H9 (cell line): ENCODE results near the gene IFT81. TPM values are rescaled to one million over a fixed set of nuclear protein-coding genes. Genes with fewer than 3 reads are reported as not detected.

Experiments
- DNase-seq: peaks from one replicate; pipeline ENCODE4 v3.0.0-alpha.2; 2017
- H2AFZ ChIP-seq: one replicate; pipeline ENCODE4 v1.6.1; 2013; ENCODE audit warnings: mild to moderate bottlenecking, low read length, control low read depth, moderate library complexity
- H2AK5ac ChIP-seq: 2 replicates; pipeline ENCODE4 v1.6.1; 2013; ENCODE audit warnings: low read length, control low read depth, mixed read lengths; ENCODE audit not compliant: insufficient read length
- H2BK120ac ChIP-seq: one replicate; pipeline ENCODE4 v1.6.1; 2013; ENCODE audit warnings: low read depth, mild to moderate bottlenecking, low read length, control low read depth, inconsistent platforms; ENCODE audit not compliant: poor library complexity, severe bottlenecking
- H2BK12ac ChIP-seq: 2 replicates; pipeline ENCODE4 v1.6.1; 2013; ENCODE audit warnings: low read length, control low read depth, mixed read lengths, low read depth; ENCODE audit not compliant: insufficient read length
- H2BK15ac ChIP-seq: 2 replicates; pipeline ENCODE4 v1.6.1; 2013; ENCODE audit warnings: low read depth, low read length, control low read depth
- H2BK20ac ChIP-seq: one replicate; pipeline ENCODE4 v1.6.1; 2013; ENCODE audit warnings: low read depth, mild to moderate bottlenecking, low read length, control low read depth, inconsistent platforms; ENCODE audit not compliant: poor library complexity, severe bottlenecking
- H2BK5ac ChIP-seq: 2 replicates; pipeline ENCODE4 v1.6.1; 2013; ENCODE audit warnings: low read length, control low read depth, mixed read lengths; ENCODE audit not compliant: insufficient read length
- H3K14ac ChIP-seq: 2 replicates; pipeline ENCODE4 v1.6.1; 2013; ENCODE audit warnings: low read length, control low read depth; ENCODE audit not compliant: insufficient read depth
- H3K18ac ChIP-seq: 2 replicates; pipeline ENCODE4 v1.6.1; 2013; ENCODE audit warnings: low read depth, mild to moderate bottlenecking, mixed read lengths, low read length, control low read depth; ENCODE audit not compliant: insufficient read length
- H3K23ac ChIP-seq: 2 replicates; pipeline ENCODE4 v1.6.1; 2013; ENCODE audit warnings: low read length, control low read depth, mixed read lengths, low read depth; ENCODE audit not compliant: insufficient read length
- H3K23me2 ChIP-seq: 2 replicates; pipeline ENCODE4 v1.6.1; 2013; ENCODE audit warnings: low read depth, mild to moderate bottlenecking, mixed read lengths, low read length, control low read depth; ENCODE audit not compliant: insufficient read length, poor library complexity, severe bottlenecking
- H3K27ac ChIP-seq: 2 replicates; pipeline ENCODE4 v1.5.1; 2013; ENCODE audit warnings: low read length, control low read depth, mixed read lengths, low read depth; ENCODE audit not compliant: insufficient read length
- H3K27me3 ChIP-seq: 2 replicates; pipeline ENCODE4 v1.6.1; 2013; ENCODE audit warnings: low read length, control low read depth, inconsistent platforms; ENCODE audit not compliant: insufficient read depth
- H3K4ac ChIP-seq: 2 replicates; pipeline ENCODE4 v1.6.1; 2013; ENCODE audit warnings: low read depth, mild to moderate bottlenecking, control low read depth, inconsistent platforms, low read length, moderate library complexity
- H3K4me1 ChIP-seq: 2 replicates; pipeline ENCODE4 v1.6.1; 2013; ENCODE audit warnings: low read length, control low read depth, inconsistent platforms; ENCODE audit not compliant: insufficient read depth
- H3K4me2 ChIP-seq: 2 replicates; pipeline ENCODE4 v1.6.1; 2013; ENCODE audit warnings: low read length, control low read depth, mixed read lengths; ENCODE audit not compliant: insufficient read length, insufficient read depth
- H3K56ac ChIP-seq: 2 replicates; pipeline ENCODE4 v1.6.1; 2013; ENCODE audit warnings: low read depth, mild to moderate bottlenecking, mixed read lengths, low read length, control low read depth; ENCODE audit not compliant: insufficient read length
- H3K79me1 ChIP-seq: 2 replicates; pipeline ENCODE4 v1.6.1; 2013; ENCODE audit warnings: low read depth, mild to moderate bottlenecking, moderate library complexity, low read length, control low read depth, inconsistent platforms; ENCODE audit not compliant: insufficient read depth, poor library complexity, severe bottlenecking
- H3K79me2 ChIP-seq: 2 replicates; pipeline ENCODE4 v1.6.1; 2013; ENCODE audit warnings: low read length, control low read depth, inconsistent platforms; ENCODE audit not compliant: insufficient read depth
- H3K9ac ChIP-seq: 2 replicates; pipeline ENCODE4 v1.6.1; 2013; ENCODE audit warnings: low read length, control low read depth, mixed read lengths; ENCODE audit not compliant: insufficient read length; ENCODE audit errors: extremely low read depth
- H3K9me3 ChIP-seq: one replicate; pipeline ENCODE4 v1.6.1; 2013; ENCODE audit warnings: low read depth, low read length, inconsistent platforms; ENCODE audit not compliant: control insufficient read depth
- H3T11ph ChIP-seq: one replicate; pipeline ENCODE4 v1.6.1; 2013; ENCODE audit warnings: mild to moderate bottlenecking, low read length, control low read depth, inconsistent platforms
- H4K20me1 ChIP-seq: one replicate; pipeline ENCODE4 v1.6.1; 2013; ENCODE audit not compliant: control insufficient read depth, insufficient read length, insufficient read depth
- H4K5ac ChIP-seq: 2 replicates; pipeline ENCODE4 v1.6.1; 2013; ENCODE audit warnings: low read depth, mild to moderate bottlenecking, mixed read lengths, low read length, control low read depth; ENCODE audit not compliant: insufficient read length
- H4K8ac ChIP-seq: replicated peaks from 2 replicates; pipeline ENCODE4 v1.6.1; 2013; ENCODE audit warnings: low read length, control low read depth, mixed read lengths, low read depth; ENCODE audit not compliant: insufficient read length
- H4K91ac ChIP-seq: 2 replicates; pipeline ENCODE4 v1.6.1; 2013; ENCODE audit warnings: low read depth, mild to moderate bottlenecking, moderate library complexity, mixed read lengths, low read length, control low read depth; ENCODE audit not compliant: insufficient read length
- H3K27ac Mint-ChIP-seq, 3 experiments: 2 replicates in 2 of 3; 3 replicates in 1 of 3; pipeline ENCODE4 v1.8.0; 2020 to 2021; ENCODE audit warnings: mixed read lengths in 3 of 3, mild to moderate bottlenecking in 1 of 3, moderate library complexity in 1 of 3
- H3K27me3 Mint-ChIP-seq: 2 replicates; pipeline ENCODE4 v1.8.0; 2021; ENCODE audit warnings: low read depth, mild to moderate bottlenecking, moderate library complexity, mixed read lengths
- H3K36me3 Mint-ChIP-seq, 3 experiments: 2 replicates in 2 of 3; 3 replicates in 1 of 3; pipeline ENCODE4 v1.8.0; 2020 to 2021; ENCODE audit warnings: low read depth in 3 of 3, mixed read lengths in 3 of 3; ENCODE audit not compliant: insufficient read depth in 1 of 3
- H3K4me1 Mint-ChIP-seq, 2 experiments: 2 replicates each; pipeline ENCODE4 v1.8.0; 2020; ENCODE audit warnings: mixed read lengths in 2 of 2
- H3K4me3 Mint-ChIP-seq, 2 experiments: 2 replicates in 1 of 2; 3 replicates in 1 of 2; pipeline ENCODE4 v1.8.0; 2020 to 2021; ENCODE audit warnings: mild to moderate bottlenecking in 2 of 2, mixed read lengths in 2 of 2, moderate library complexity in 1 of 2
- H3K9me3 Mint-ChIP-seq, 2 experiments: 2 replicates in 1 of 2; 3 replicates in 1 of 2; pipeline ENCODE4 v1.8.0; 2020; ENCODE audit warnings: mild to moderate bottlenecking in 2 of 2, mixed read lengths in 2 of 2, moderate library complexity in 1 of 2
- WGBS: extraction: QIAGEN DNeasy Blood & Tissue Kit; methylation state at CpG from one replicate; pipeline ENCODE4 v1.1.7; 2013; ENCODE audit warnings: missing lambda C conversion rate, low lambda C conversion rate, mixed read lengths; ENCODE audit not compliant: insufficient read length; ENCODE audit errors: extremely low coverage; 5-methylcytosine and 5-hydroxymethylcytosine counted together
- total RNA-seq: library from RNA; stranded (reverse); gene quantifications from 2 replicates; pipeline ENCODE4 v1.2.1, GENCODE V29; 2021
- TF ChIP-seq, protein P1 (sequence below): fragments of 200-600 bp; sonication (generic); conservative IDR thresholded peaks from 3 replicates; pipeline ENCODE4 v1.8.0; 2021; ENCODE audit warnings: antibody characterized with exemption, mild to moderate bottlenecking

The IFT81 gene
- total RNA-seq, 1 experiment from 2014 or later: 9.3 TPM

DNA sequence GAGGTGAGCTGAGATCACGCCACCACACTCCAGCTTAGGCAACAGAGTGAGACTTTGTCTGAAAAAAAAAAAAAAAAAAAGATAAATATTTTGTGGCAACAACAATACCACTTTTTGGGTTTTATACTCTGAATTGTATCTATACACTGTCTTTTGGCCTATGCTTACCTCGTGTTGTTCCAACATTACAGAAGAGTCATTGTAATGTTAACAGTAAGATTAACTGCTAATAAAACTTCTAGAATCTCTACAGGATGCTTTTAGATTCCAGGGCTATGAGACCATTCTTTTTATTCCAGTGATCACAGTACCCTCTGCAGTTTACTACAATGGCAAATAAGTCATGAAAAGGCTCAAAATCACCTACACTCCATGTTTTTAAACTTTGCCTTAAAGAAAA is 11.6 kb downstream of the IFT81 start:
- no peak overlapping the region for H2AFZ ChIP-seq
- no peaks in the 10 kb centered on the region for H3K27me3 ChIP-seq
- H4K5ac ChIP-seq: no peak overlapping the region
- Mint-ChIP-seq H3K4me3 (no peak overlapping the region), H3K27ac (no peak overlapping the region), H3K36me3 (peaks cover 0 to 27% (median 23%) of the 10 kb centered on the region in 3 experiments; a peak in 5 of 7 replicates), H3K9me3 (no peaks in the 10 kb centered on the region), H3K4me1 (no peaks in the 10 kb centered on the region), H3K27me3 (no peaks in the 10 kb centered on the region)
- no peaks in the 10 kb centered on the region for H4K20me1 ChIP-seq
- no peak overlapping the region for H2BK20ac ChIP-seq
- H3K4me1 ChIP-seq: no peaks in the 10 kb centered on the region
- no peak overlapping the region for H3K4me2 ChIP-seq
- no peak overlapping the region for H2BK15ac ChIP-seq
- no peak overlapping the region for H2BK12ac ChIP-seq
- TF ChIP-seq, protein P1, sequence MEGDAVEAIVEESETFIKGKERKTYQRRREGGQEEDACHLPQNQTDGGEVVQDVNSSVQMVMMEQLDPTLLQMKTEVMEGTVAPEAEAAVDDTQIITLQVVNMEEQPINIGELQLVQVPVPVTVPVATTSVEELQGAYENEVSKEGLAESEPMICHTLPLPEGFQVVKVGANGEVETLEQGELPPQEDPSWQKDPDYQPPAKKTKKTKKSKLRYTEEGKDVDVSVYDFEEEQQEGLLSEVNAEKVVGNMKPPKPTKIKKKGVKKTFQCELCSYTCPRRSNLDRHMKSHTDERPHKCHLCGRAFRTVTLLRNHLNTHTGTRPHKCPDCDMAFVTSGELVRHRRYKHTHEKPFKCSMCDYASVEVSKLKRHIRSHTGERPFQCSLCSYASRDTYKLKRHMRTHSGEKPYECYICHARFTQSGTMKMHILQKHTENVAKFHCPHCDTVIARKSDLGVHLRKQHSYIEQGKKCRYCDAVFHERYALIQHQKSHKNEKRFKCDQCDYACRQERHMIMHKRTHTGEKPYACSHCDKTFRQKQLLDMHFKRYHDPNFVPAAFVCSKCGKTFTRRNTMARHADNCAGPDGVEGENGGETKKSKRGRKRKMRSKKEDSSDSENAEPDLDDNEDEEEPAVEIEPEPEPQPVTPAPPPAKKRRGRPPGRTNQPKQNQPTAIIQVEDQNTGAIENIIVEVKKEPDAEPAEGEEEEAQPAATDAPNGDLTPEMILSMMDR: no peak
- H4K91ac ChIP-seq: no peak overlapping the region
- H3K9me3 ChIP-seq: no peaks in the 10 kb centered on the region
- no peaks in the 10 kb centered on the region for H3K23me2 ChIP-seq
- H2BK120ac ChIP-seq: no peak overlapping the region
- no peak overlapping the region for H3K4ac ChIP-seq
- H2AK5ac ChIP-seq: no peak overlapping the region
- H3K79me1 ChIP-seq: no peaks in the 10 kb centered on the region
- no peak overlapping the region for H3K18ac ChIP-seq
- H3K14ac ChIP-seq: no peak overlapping the region
- no peak overlapping the region for H3K9ac ChIP-seq
- no peak overlapping the region for H4K8ac ChIP-seq
- H3K23ac ChIP-seq: no peak overlapping the region
- H3K79me2 ChIP-seq: no peaks in the 10 kb centered on the region
- no peak overlapping the region for H3K56ac ChIP-seq
- H2BK5ac ChIP-seq: no peak overlapping the region
- H3K27ac ChIP-seq: no peak overlapping the region
- no peak for DNase-seq
- no CpG with 5 or more reads among the region's 2 CpGs for WGBS
- H3T11ph ChIP-seq: no peak overlapping the region
